Neural cell (in vitro differentiated cells): Measurements from ENCODE around the gene ZC3H8.

Source experiments
- EP300 ChIP-seq: fragments of 450-650 bp; conservative IDR thresholded peaks from 2 replicates; pipeline ENCODE4 v1.6.1; 2014; ENCODE audit warnings: antibody characterized with exemption, mild to moderate bottlenecking, moderate library complexity; ENCODE audit not compliant: poor library complexity, severe bottlenecking
- EZH2 ChIP-seq: fragments of 200-600, 300-800 bp; shearing (Covaris generic), sonication (generic); IDR thresholded peaks from 2 replicates; pipeline ENCODE4 v1.6.1; 2014; ENCODE audit warnings: antibody characterized with exemption, low read length, borderline replicate concordance, mild to moderate bottlenecking; ENCODE audit not compliant: insufficient read depth, poor library complexity, severe bottlenecking

- TF ChIP-seq EP300 (no peak), EZH2 (no peak)
Measured at GRCh38 chr2:112253261-112253815, 1.5 kb downstream of the ZC3H8 start.
